Bronchial epithelial cell (primary cell): Measurements from ENCODE around the gene SLC16A1. TPM values are rescaled to one million over a fixed set of nuclear protein-coding genes. Genes with fewer than 3 reads are reported as not detected.
A peak's percentile ranks its signal among the peaks of the same experiment; 100 is the strongest.

Experiments
- DNase-seq: peaks from one replicate; pipeline ENCODE4 v3.0.0-alpha.2; 2010; ENCODE audit warnings: low read depth
- FAIRE-seq: peaks from 2 replicates; lab custom pipeline; 2011; peaks lifted over from hg19 to GRCh38; lab: Jason Lieb, UNC
- H3K27me3 ChIP-seq: 2 replicates; pipeline ENCODE4 v1.5.1; 2011; ENCODE audit warnings: low read length; ENCODE audit not compliant: control insufficient read depth, insufficient read depth
- H3K36me3 ChIP-seq: 2 replicates; pipeline ENCODE4 v1.5.1; 2011; ENCODE audit warnings: low read length; ENCODE audit not compliant: control insufficient read depth, insufficient read depth
- H3K4me3 ChIP-seq: 2 replicates; pipeline ENCODE4 v1.5.1; 2011; ENCODE audit warnings: mild to moderate bottlenecking, low read depth, low read length, control low read depth
- CTCF ChIP-seq: IDR thresholded peaks from 2 replicates; pipeline ENCODE4 v1.5.1; 2011; ENCODE audit warnings: mild to moderate bottlenecking, moderate library complexity, low read length, control low read depth, inconsistent platforms; ENCODE audit not compliant: insufficient read depth, severe bottlenecking
- total RNA-seq: library from RNA; depleted of rRNA; stranded (reverse); fragments of >200 nt; gene quantifications from 2 replicates; pipeline ENCODE4 v1.2.1, GENCODE V29; 2014

Gene SLC16A1
- total RNA-seq, 1 donor from 2014 or later, result 213 TPM

GRCh38 chr1:112937070-112937469 lies 18.9 kb downstream of the SLC16A1 start:
- Histone ChIP-seq H3K36me3 (no peaks in the 10 kb centered on the region), H3K27me3 (no peaks in the 10 kb centered on the region), H3K4me3 (no peak overlapping the region)
- DNase-seq, result peak; percentile 87
- TF ChIP-seq CTCF, result no peak
- FAIRE-seq, result no peak

- Histone ChIP-seq H3K4me3 (no peak overlapping the region), H3K27me3 (no peaks in the 10 kb centered on the region), H3K36me3 (no peaks in the 10 kb centered on the region)
- DNase-seq, result peak; percentile 70
- FAIRE-seq, result no peak
- TF ChIP-seq CTCF, result no peak
Observed at GRCh38 chr1:112935461-112936111, 20.4 kb downstream of the SLC16A1 start.

GRCh38 chr1:112934577-112934976 lies 21.4 kb downstream of the SLC16A1 start:
- no peak for FAIRE-seq
- H3K27me3 ChIP-seq, result no peaks in the 10 kb centered on the region
- H3K4me3 ChIP-seq, result no peak overlapping the region
- no peak for DNase-seq
- peaks cover 3% of the 10 kb centered on the region for H3K36me3 ChIP-seq
- no peak for TF ChIP-seq CTCF

GRCh38 chr1:112933820-112934571 lies 22.0 kb downstream of the SLC16A1 start:
- peaks cover 5% of the 10 kb centered on the region for H3K36me3 ChIP-seq
- FAIRE-seq (no peak), DNase-seq (no peak)
- TF ChIP-seq CTCF, result no peak
- H3K27me3 ChIP-seq, result no peaks in the 10 kb centered on the region
- no peak overlapping the region for H3K4me3 ChIP-seq

GRCh38 chr1:112929979-112930378 lies 26.0 kb downstream of the SLC16A1 start:
- no peaks in the 10 kb centered on the region for H3K27me3 ChIP-seq
- FAIRE-seq (no peak), DNase-seq (peak; percentile 33)
- no peak for TF ChIP-seq CTCF
- no peak overlapping the region for H3K4me3 ChIP-seq
- peaks cover 12% of the 10 kb centered on the region for H3K36me3 ChIP-seq
